Testis (tissue), 2 donors: ENCODE results near the gene ANKRD33B.

ENCODE experiments used
- CTCF ChIP-seq, 3 experiments: fragments of 450-650 bp in 2 of 3; fragments of 200-600 bp in 1 of 3; sonication (generic) in 1 of 3; IDR thresholded peaks; one replicate each; pipeline ENCODE4 v1.5.1; 2016 to 2019; ENCODE audit warnings: antibody characterized with exemption in 3 of 3, mild to moderate bottlenecking in 2 of 3, moderate library complexity in 1 of 3
- POLR2A ChIP-seq: fragments of 450-650 bp; IDR thresholded peaks from one replicate; pipeline ENCODE4 v1.6.1; 2017; ENCODE audit warnings: antibody characterized with exemption, mild to moderate bottlenecking, moderate library complexity

DNA sequence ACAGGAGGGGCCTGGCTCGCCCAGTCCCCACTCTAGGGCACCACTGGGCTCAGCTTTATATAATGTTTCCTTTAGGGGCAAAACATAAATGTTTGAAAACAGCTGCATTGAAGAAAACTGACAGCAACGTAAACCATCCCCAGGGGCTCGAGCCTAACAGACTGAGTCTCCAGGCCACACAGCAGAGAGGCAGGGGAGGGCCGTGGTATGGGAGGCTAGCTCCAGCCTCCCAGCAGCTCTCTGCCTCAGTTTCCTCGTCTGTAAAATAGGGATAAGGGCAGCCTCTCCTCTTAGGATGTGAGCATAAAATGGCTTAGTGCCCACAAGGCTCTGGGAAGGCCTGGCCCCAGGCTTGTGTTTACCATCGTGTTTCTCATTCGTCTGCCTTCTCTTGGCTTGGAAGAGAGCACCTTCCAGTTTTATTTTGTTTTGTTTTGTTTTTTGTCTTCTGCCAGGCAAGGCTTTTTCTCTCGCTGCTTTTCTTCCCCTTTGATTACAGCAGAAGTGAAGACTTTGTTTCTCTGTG is 2.7 kb downstream of the ANKRD33B start:
- TF ChIP-seq CTCF (IDR thresholded peaks at IDR 0.05), result no peak
- no peak for TF ChIP-seq POLR2A
